ENCODE measurements around the gene PKD1L1. TPM values are rescaled to one million over a fixed set of nuclear protein-coding genes. Genes with fewer than 3 reads are reported as not detected.

PKD1L1 gene
- total RNA-seq, 6 experiments from 2014 or later = 0.13 to 1.4 (median 0.51) TPM; not detected in 1

GRCh38 chr7:47954231-47954911 is 6.1 kb upstream of the PKD1L1 start:
- 92% methylated on average over 3 of the region's 4 CpGs for WGBS (ENCODE audit: insufficient coverage, low coverage, low lambda C conversion rate, missing lambda C conversion rate)
- Histone ChIP-seq H3K27ac (no peak overlapping the region), H3K4me3 (no peak overlapping the region), H3K27me3 (no peaks in the 10 kb centered on the region), H3K9me3 (no peaks in the 10 kb centered on the region), H3K36me3 (peaks cover 0 to 8% (median 6%) of the 10 kb centered on the region in 4 donors), H3K4me1 (peaks cover 0 to 9% (median 0%) of the 10 kb centered on the region in 4 donors)
- ATAC-seq (no peak), DNase-seq (no peak)
- intact Hi-C loops (cut with DNase I) = no loop called here
- TF ChIP-seq POLR2A (IDR thresholded peaks at IDR 0.05) (no peak), CTCF (IDR thresholded peaks at IDR 0.05) (no peak)

GRCh38 chr7:47953822-47954221 is 5.6 kb upstream of the PKD1L1 start:
- intact Hi-C loops (cut with DNase I) = no loop called here
- no peak overlapping the region for H3K27ac ChIP-seq
- WGBS (ENCODE audit: insufficient coverage, low coverage, low lambda C conversion rate, missing lambda C conversion rate) = 67% methylated on average over 3 of the region's 4 CpGs
- H3K4me1 ChIP-seq = peaks cover 0 to 9% (median 0%) of the 10 kb centered on the region in 4 donors
- DNase-seq (no peak), ATAC-seq (no peak)
- no peak overlapping the region for H3K4me3 ChIP-seq
- H3K9me3 ChIP-seq = no peaks in the 10 kb centered on the region
- H3K36me3 ChIP-seq = peaks cover 0 to 8% (median 6%) of the 10 kb centered on the region in 4 donors
- no peaks in the 10 kb centered on the region for H3K27me3 ChIP-seq
- TF ChIP-seq POLR2A (IDR thresholded peaks at IDR 0.05) = no peak

GRCh38 chr7:47952224-47952623 is 4.0 kb upstream of the PKD1L1 start:
- Histone ChIP-seq H3K4me3 (no peak overlapping the region), H3K4me1 (peaks cover 0 to 9% (median 0%) of the 10 kb centered on the region in 4 donors), H3K9me3 (no peaks in the 10 kb centered on the region), H3K36me3 (peaks cover 0 to 8% (median 6%) of the 10 kb centered on the region in 4 donors), H3K27ac (no peak overlapping the region), H3K27me3 (no peaks in the 10 kb centered on the region)
- DNase-seq (no peak), ATAC-seq (no peak)
- intact Hi-C loops (cut with DNase I) = no loop called here
- 73% methylated on average over 2 of the region's 4 CpGs for WGBS (ENCODE audit: insufficient coverage, low coverage, low lambda C conversion rate, missing lambda C conversion rate)
- no peak for TF ChIP-seq CTCF (IDR thresholded peaks at IDR 0.05)
- TF ChIP-seq POLR2A (IDR thresholded peaks at IDR 0.05) = no peak

GRCh38 chr7:47951374-47951773 is 3.1 kb upstream of the PKD1L1 start:
- no peak overlapping the region for H3K27ac ChIP-seq
- H3K9me3 ChIP-seq = no peaks in the 10 kb centered on the region
- TF ChIP-seq POLR2A (IDR thresholded peaks at IDR 0.05) (no peak), CTCF (IDR thresholded peaks at IDR 0.05) (no peak)
- no peak overlapping the region for H3K4me3 ChIP-seq
- no peaks in the 10 kb centered on the region for H3K27me3 ChIP-seq
- ATAC-seq = peak; percentile 73 to 86 (median 78)
- H3K36me3 ChIP-seq = peaks cover 0 to 8% (median 5%) of the 10 kb centered on the region in 4 donors
- H3K4me1 ChIP-seq = peaks cover 0 to 9% (median 0%) of the 10 kb centered on the region in 4 donors
- DNase-seq = no peak
- intact Hi-C loops (cut with DNase I) = no loop called here

DNA sequence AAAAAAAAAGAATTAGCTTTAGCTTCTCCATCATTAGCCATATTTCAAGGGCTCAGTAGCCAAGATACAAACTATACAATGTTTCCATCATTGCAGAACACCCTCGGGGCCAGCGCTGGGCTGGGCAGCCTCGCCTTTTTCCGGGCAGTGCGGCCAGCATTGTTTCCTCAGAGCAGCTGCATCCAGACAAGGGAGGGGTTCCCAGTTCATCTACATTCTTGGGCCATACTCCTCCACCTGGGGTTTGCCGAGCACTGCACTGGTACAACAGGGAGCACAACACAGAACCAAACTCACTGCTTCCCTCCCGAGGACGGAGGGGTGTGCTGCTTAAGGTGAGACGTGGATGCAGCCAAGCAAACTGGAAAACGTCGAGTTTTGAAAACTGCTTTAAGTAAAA is 2.4 kb upstream of the PKD1L1 start:
- no peak for DNase-seq
- Histone ChIP-seq H3K36me3 (peaks cover 0 to 8% (median 5%) of the 10 kb centered on the region in 4 donors), H3K4me1 (peaks cover 0 to 9% (median 0%) of the 10 kb centered on the region in 4 donors), H3K4me3 (no peak overlapping the region), H3K27me3 (no peaks in the 10 kb centered on the region), H3K9me3 (no peaks in the 10 kb centered on the region), H3K27ac (no peak overlapping the region)
- intact Hi-C loops (cut with DNase I) = no loop called here
- TF ChIP-seq POLR2A (IDR thresholded peaks at IDR 0.05) (no peak), CTCF (IDR thresholded peaks at IDR 0.05) (no peak)
- peak in 1 of 4 donors; percentile 17 for ATAC-seq
- WGBS (ENCODE audit: insufficient coverage, low coverage, low lambda C conversion rate, missing lambda C conversion rate) = 66% methylated on average over 9 of the region's 11 CpGs

All from right lobe of liver (tissue), 6 donors.